Measurements from ENCODE around the gene GHRL.

The GHRL gene

GRCh38 chr3:10292505-10293419, at the start of gene GHRL:
GHRL (minus strand) TSS chr3:10292947; CDS start chr3:10290180, 2,767 bp downstream.
- no peak for DNase-seq (ENCODE audit: low spot score)

- DNase-seq (ENCODE audit: low spot score), result no peak
Observed at GRCh38 chr3:10341901-10342398, 49.2 kb upstream of the GHRL start.

- DNase-seq (ENCODE audit: low spot score), result no peak
Observed at GRCh38 chr3:10340476-10340875, 47.7 kb upstream of the GHRL start.

GRCh38 chr3:10340046-10340445, 47.3 kb upstream of the GHRL start:
- no peak for DNase-seq (ENCODE audit: low spot score)

GRCh38 chr3:10339376-10339955, 46.7 kb upstream of the GHRL start:
- no peak for DNase-seq (ENCODE audit: low spot score)

GRCh38 chr3:10338591-10339353, 46.0 kb upstream of the GHRL start:
- DNase-seq (ENCODE audit: low spot score), result no peak

GRCh38 chr3:10338164-10338470, 45.4 kb upstream of the GHRL start:
- DNase-seq (ENCODE audit: low spot score), result no peak

- no peak for DNase-seq (ENCODE audit: low spot score)
Observed at GRCh38 chr3:10337323-10338163, 44.8 kb upstream of the GHRL start.

- DNase-seq (ENCODE audit: low spot score), result no peak
Observed at GRCh38 chr3:10336761-10337160, 44.0 kb upstream of the GHRL start.

- no peak for DNase-seq (ENCODE audit: low spot score)
Observed at GRCh38 chr3:10335871-10336622, 43.3 kb upstream of the GHRL start.

GRCh38 chr3:10335190-10335738, 42.5 kb upstream of the GHRL start:
- DNase-seq (ENCODE audit: low spot score), result no peak

- peak; percentile 93 for DNase-seq (ENCODE audit: low spot score)
Observed at GRCh38 chr3:10334459-10334858, 41.7 kb upstream of the GHRL start.

GRCh38 chr3:10334042-10334441, 41.3 kb upstream of the GHRL start:
- no peak for DNase-seq (ENCODE audit: low spot score)

GRCh38 chr3:10333349-10333650, 40.6 kb upstream of the GHRL start:
- no peak for DNase-seq (ENCODE audit: low spot score)

GRCh38 chr3:10332481-10333348, 40.0 kb upstream of the GHRL start:
- DNase-seq (ENCODE audit: low spot score), result no peak

- DNase-seq (ENCODE audit: low spot score), result no peak
Observed at GRCh38 chr3:10331320-10331719, 38.6 kb upstream of the GHRL start.

GRCh38 chr3:10330319-10330718, 37.6 kb upstream of the GHRL start:
- no peak for DNase-seq (ENCODE audit: low spot score)

- peak; percentile 37 for DNase-seq (ENCODE audit: low spot score)
Observed at GRCh38 chr3:10329495-10330015, 36.8 kb upstream of the GHRL start.

- no peak for DNase-seq (ENCODE audit: low spot score)
Observed at GRCh38 chr3:10328460-10329071, 35.8 kb upstream of the GHRL start.

Measured in cerebellar cortex (tissue), 1 donor.